GM23338 (cell line): ENCODE data around the gene CDKN1C. TPM values are rescaled to one million over a fixed set of nuclear protein-coding genes. Genes with fewer than 3 reads are reported as not detected.

ENCODE experiments used
- ATAC-seq: fragments of 200-7000 bp; cut with Tn5 transposase; 3 replicates; pipeline ENCODE4 v1.9.1; 2020
- DNase-seq: peaks from one replicate; pipeline ENCODE4 v3.0.0-alpha.2; 2015; ENCODE audit warnings: low spot score
- H2AFZ ChIP-seq: fragments of 200-600 bp; sonication (generic); 2 replicates; pipeline ENCODE4 v1.8.0; 2016; ENCODE audit warnings: antibody characterized with exemption, mild to moderate bottlenecking, moderate library complexity
- H3F3A ChIP-seq: fragments of 200-600 bp; sonication (generic); replicated peaks from 2 replicates; pipeline ENCODE4 v1.8.0; 2017; ENCODE audit warnings: antibody characterized with exemption, mixed run types, low read depth
- H3K27ac ChIP-seq: fragments of 200-600 bp; sonication (generic); 2 replicates; pipeline ENCODE4 v1.6.1; 2016; ENCODE audit warnings: low read depth
- H3K27me3 ChIP-seq: fragments of 200-600 bp; sonication (generic); 2 replicates; pipeline ENCODE4 v1.8.0; 2016; ENCODE audit warnings: mild to moderate bottlenecking, mixed run types, moderate library complexity; ENCODE audit not compliant: insufficient read depth
- H3K36me3 ChIP-seq: fragments of 200-600 bp; sonication (generic); 2 replicates; pipeline ENCODE4 v1.8.0; 2016; ENCODE audit warnings: mild to moderate bottlenecking; ENCODE audit not compliant: insufficient read depth
- H3K4me1 ChIP-seq: fragments of 200-600 bp; sonication (generic); 2 replicates; pipeline ENCODE4 v1.8.0; 2016; ENCODE audit warnings: mild to moderate bottlenecking, moderate library complexity; ENCODE audit not compliant: insufficient read depth
- H3K4me2 ChIP-seq: fragments of 200-600 bp; sonication (generic); 2 replicates; pipeline ENCODE4 v1.7.1; 2017; ENCODE audit warnings: mixed run types
- H3K4me3 ChIP-seq: fragments of 200-600 bp; sonication (generic); 2 replicates; pipeline ENCODE4 v1.6.1; 2016; ENCODE audit warnings: mixed run types
- H3K79me2 ChIP-seq: fragments of 200-600 bp; sonication (generic); replicated peaks from 2 replicates; pipeline ENCODE4 v1.8.0; 2017; ENCODE audit warnings: mild to moderate bottlenecking; ENCODE audit not compliant: insufficient read depth
- H3K9me2 ChIP-seq: fragments of 200-600 bp; sonication (generic); 2 replicates; pipeline ENCODE4 v1.8.0; 2017; ENCODE audit not compliant: insufficient read depth
- H4K20me1 ChIP-seq: fragments of 200-600 bp; sonication (generic); replicated peaks from 2 replicates; pipeline ENCODE4 v1.8.0; 2017; ENCODE audit warnings: mild to moderate bottlenecking; ENCODE audit not compliant: insufficient read depth
- H3K27ac Mint-ChIP-seq: 2 replicates; pipeline ENCODE4 v1.8.0; 2020; ENCODE audit warnings: inconsistent platforms, mild to moderate bottlenecking, moderate library complexity, mixed read lengths
- H3K27me3 Mint-ChIP-seq: 3 replicates; pipeline ENCODE4 v1.8.0; 2022; ENCODE audit warnings: low read depth, mild to moderate bottlenecking, moderate library complexity, mixed read lengths, inconsistent platforms; ENCODE audit not compliant: insufficient read depth, poor library complexity
- H3K36me3 Mint-ChIP-seq: 3 replicates; pipeline ENCODE4 v1.8.0; 2021; ENCODE audit warnings: low read depth, mild to moderate bottlenecking, inconsistent platforms, moderate library complexity, mixed read lengths
- H3K4me1 Mint-ChIP-seq: 3 replicates; pipeline ENCODE4 v1.8.0; 2020; ENCODE audit warnings: mild to moderate bottlenecking, inconsistent platforms, mixed read lengths
- H3K4me3 Mint-ChIP-seq: 3 replicates; pipeline ENCODE4 v1.8.0; 2021; ENCODE audit warnings: moderate library complexity, mild to moderate bottlenecking, inconsistent platforms, mixed read lengths
- H3K9me3 Mint-ChIP-seq: 3 replicates; pipeline ENCODE4 v1.8.0; 2020; ENCODE audit warnings: moderate library complexity, mild to moderate bottlenecking, inconsistent platforms, mixed read lengths
- CREB1 ChIP-seq: fragments of 250-450 bp; sonication (Bioruptor Pico); IDR thresholded peaks from 2 replicates; pipeline ENCODE4 v1.5.0; 2020; ENCODE audit warnings: low read depth, mild to moderate bottlenecking, moderate library complexity
- CTCF ChIP-seq, 2 experiments: fragments of 200-600 bp in 1 of 2; sonication (generic) in 1 of 2; conservative IDR thresholded peaks; 2 replicates each; pipeline versions ENCODE4 v1.5.1 to v1.6.1; 2016 to 2017; ENCODE audit warnings: antibody characterized with exemption in 2 of 2, low read depth in 2 of 2, mild to moderate bottlenecking in 2 of 2, moderate library complexity in 1 of 2
- ETS1 ChIP-seq: IDR thresholded peaks from 2 replicates; pipeline ENCODE4 v1.6.1; 2016; ENCODE audit warnings: antibody characterized with exemption
- EZH2phosphoT487 ChIP-seq: fragments of 200-600 bp; sonication (generic); IDR thresholded peaks from one replicate; pipeline ENCODE4 v1.8.1; 2018; ENCODE audit warnings: antibody characterized with exemption; ENCODE audit not compliant: unreplicated experiment
- JUNB ChIP-seq: IDR thresholded peaks from one replicate; pipeline ENCODE4 v1.6.1; 2016; ENCODE audit warnings: antibody characterized with exemption; ENCODE audit not compliant: unreplicated experiment
- NANOG ChIP-seq: IDR thresholded peaks from 2 replicates; pipeline ENCODE4 v1.6.1; 2016; ENCODE audit warnings: antibody characterized with exemption, borderline replicate concordance
- POLR2AphosphoS5 ChIP-seq: IDR thresholded peaks from 2 replicates; pipeline ENCODE4 v1.6.1; 2016; ENCODE audit warnings: antibody characterized with exemption, low read depth
- REST ChIP-seq: IDR thresholded peaks from one replicate; pipeline ENCODE4 v1.6.1; 2018; ENCODE audit warnings: antibody characterized with exemption; ENCODE audit not compliant: unreplicated experiment
- STAT1 ChIP-seq: IDR thresholded peaks from one replicate; pipeline ENCODE4 v1.6.1; 2016; ENCODE audit warnings: antibody characterized with exemption; ENCODE audit not compliant: unreplicated experiment
- ZNF114 ChIP-seq: fragments of 250-450 bp; sonication (Bioruptor Pico); IDR thresholded peaks from 2 replicates; pipeline ENCODE4 v1.5.0; 2020; ENCODE audit warnings: mild to moderate bottlenecking, moderate library complexity
- ZNF331 ChIP-seq: fragments of 250-450 bp; sonication (Bioruptor Pico); IDR thresholded peaks from 2 replicates; pipeline ENCODE4 v1.5.0; 2020; ENCODE audit warnings: low read depth, mild to moderate bottlenecking, moderate library complexity
- ZNF462 ChIP-seq: fragments of 250-450 bp; sonication (Bioruptor Pico); IDR thresholded peaks from 2 replicates; pipeline ENCODE4 v1.5.0; 2020; ENCODE audit warnings: mild to moderate bottlenecking, moderate library complexity
- polyA plus RNA-seq: library from polyadenylated mRNA; unstranded; fragments of >200 nt; fragmentation: Nextera tagmentation; extraction: Ambion mirVana; gene quantifications from 2 replicates; pipeline ENCODE4 v1.2.1, GENCODE V29; 2016
- total RNA-seq: library from RNA; depleted of rRNA; stranded (reverse); fragments of >200 nt; shearing (Covaris generic); gene quantifications from 2 replicates; pipeline ENCODE4 v1.2.3, GENCODE V29; 2014

The CDKN1C gene
- total and polyA plus RNA-seq, 2 experiments from 2014 or later, result 19.3 to 23.5 TPM

- no peaks in the 10 kb centered on the region for H3K9me2 ChIP-seq
- ATAC-seq (no peak), DNase-seq (no peak)
- peaks cover 4% of the 10 kb centered on the region; the same call in 1 of the 2 replicates for H3K4me1 ChIP-seq
- peaks cover 32% of the 10 kb centered on the region for H3K4me1 Mint-ChIP-seq
- 0 out of 2 replicates have a peak overlapping the region, but pooled peaks have one; percentile 14 for H2AFZ ChIP-seq
- no peak overlapping the region for H3K27ac ChIP-seq
- H3F3A ChIP-seq, result no peaks in the 10 kb centered on the region
- H3K4me2 ChIP-seq, result no peak overlapping the region
- H3K9me3 Mint-ChIP-seq, result no peaks in the 10 kb centered on the region; the same call in 2 of the 3 replicates
- no peaks in the 10 kb centered on the region for H3K36me3 Mint-ChIP-seq
- peaks cover 42% of the 10 kb centered on the region for H3K27me3 Mint-ChIP-seq
- H3K27ac Mint-ChIP-seq, result no peak overlapping the region
- no peaks in the 10 kb centered on the region for H3K79me2 ChIP-seq
- no peak for TF ChIP-seq CREB1 (CRISPR knock-in tag)
- TF ChIP-seq CTCF (conservative IDR thresholded peaks at IDR 0.05; ENCODE audit: low read depth in 2 of 2), result no peak
- TF ChIP-seq NANOG, result no peak
- no peak for TF ChIP-seq JUNB
- no peak for TF ChIP-seq ETS1
- TF ChIP-seq ZNF331 (CRISPR knock-in tag), result no peak
- TF ChIP-seq ZNF114 (CRISPR knock-in tag), result no peak
- no peak for TF ChIP-seq REST
- no peak for TF ChIP-seq STAT1
- no peak for TF ChIP-seq ZNF462 (CRISPR knock-in tag)
- no peak for TF ChIP-seq POLR2AphosphoS5
- no peak for TF ChIP-seq EZH2phosphoT487
- peaks cover 5% of the 10 kb centered on the region for H3K27me3 ChIP-seq
- no peaks in the 10 kb centered on the region for H3K36me3 ChIP-seq
- H3K4me3 Mint-ChIP-seq, result no peak overlapping the region; the same call in 2 of the 3 replicates
- no peaks in the 10 kb centered on the region for H4K20me1 ChIP-seq
- no peak overlapping the region for H3K4me3 ChIP-seq
Observed at GRCh38 chr11:2836315-2837095, 49.1 kb downstream of the CDKN1C start.
